ENCODE measurements around the gene FMN1. TPM values are rescaled to one million over a fixed set of nuclear protein-coding genes. Genes with fewer than 3 reads are reported as not detected.

FMN1 gene
- total and polyA plus RNA-seq, 2 of the 8 experiments (the other 6 are each of a cell fraction or from before 2014, with no cell fraction given): 0.27 to 3.7 TPM

DNA sequence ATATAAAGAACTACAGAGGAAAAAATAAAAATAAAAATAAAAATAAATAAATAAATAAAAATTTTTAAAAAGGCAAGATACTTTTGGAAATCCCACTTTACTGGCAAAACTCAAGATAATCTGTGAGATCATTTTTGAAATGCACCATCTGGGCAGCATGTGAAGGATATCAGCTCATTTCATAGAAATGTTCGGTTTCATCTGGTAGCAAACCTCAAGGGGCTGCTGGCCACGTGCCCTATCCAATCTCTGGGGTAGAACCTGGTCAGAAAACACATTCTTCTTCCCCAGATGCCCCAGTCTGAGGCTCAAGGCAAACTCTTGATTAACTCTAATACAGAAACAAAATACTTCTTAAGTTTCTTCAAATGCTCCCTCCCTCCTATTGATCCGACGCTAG is 166.0 kb downstream of the FMN1 start:
- 88% methylated on average over 4 of the region's 4 CpGs; no CpG with 5 or more reads in 1 of the 2 experiments for WGBS, 2 experiments (ENCODE audit: extremely low coverage in 1 of 2, insufficient coverage in 1 of 2, insufficient read length in 1 of 2, insufficient replicate concordance in 2 of 2, low coverage in 1 of 2, low lambda C conversion rate in 2 of 2, missing lambda C conversion rate in 1 of 2)
- no peak overlapping the region for H2BK5ac ChIP-seq (ENCODE audit: low read depth, low read length)

More for the DNA sequence above, 166.0 kb downstream of the FMN1 start:
- no peak overlapping the region for H2BK12ac ChIP-seq (ENCODE audit: low read depth, low read length)
- no peak overlapping the region for H3K23ac ChIP-seq (ENCODE audit: insufficient read length)
- TF ChIP-seq CHD2 (IDR thresholded peaks at IDR 0.05; ENCODE audit: low read length): no peak
- no peak overlapping the region for H3K4me2 ChIP-seq (ENCODE audit: insufficient read depth in 1 of 2, low read depth in 2 of 2, low read length in 2 of 2)
- ChIA-PET CTCF (ENCODE audit: partially characterized antibody) (interaction anchor here (1.0 to 1.5 kb wide), 5 partner anchors 9 to 370 kb away, joined by 3 to 6 read pairs (median 4); no protein-coding TSS in a partner anchor), POLR2A (ENCODE audit: partially characterized antibody) (no interaction called here)
- H2BK15ac ChIP-seq (ENCODE audit: low read length): no peak overlapping the region
- H4K20me1 ChIP-seq (replicated peaks in 1 of 2; ENCODE audit: control insufficient read depth in 1 of 2, insufficient read depth in 2 of 2, low read length in 2 of 2): no peaks in the 10 kb centered on the region
- H2BK120ac ChIP-seq (replicated peaks; ENCODE audit: low read depth, low read length): no peak overlapping the region
- H3K27ac ChIP-seq (ENCODE audit: low read depth, low read length): no peak overlapping the region
- H3K56ac ChIP-seq (replicated peaks; ENCODE audit: insufficient read length, low read depth, low read length): no peak overlapping the region
- no peak overlapping the region for H3K9ac ChIP-seq (replicated peaks in 1 of 4; ENCODE audit: extremely low read depth in 1 of 4, low read depth in 3 of 4, low read length in 3 of 4)
- DNase-seq (ENCODE audit: low read depth in 1 of 2, low spot score in 2 of 2) (no peak), FAIRE-seq (no peak)
- no peaks in the 10 kb centered on the region for H3K79me1 ChIP-seq (ENCODE audit: low read depth, low read length)
- no peak overlapping the region for H2AK5ac ChIP-seq (ENCODE audit: low read depth, low read length)
- H4K8ac ChIP-seq (ENCODE audit: extremely low read depth, insufficient read depth, low read length): no peak overlapping the region
- no peak overlapping the region for H2BK20ac ChIP-seq (ENCODE audit: low read length)
- H3K23me2 ChIP-seq (ENCODE audit: low read depth, low read length): no peaks in the 10 kb centered on the region
- H3K18ac ChIP-seq (ENCODE audit: extremely low read depth, low read length): no peak overlapping the region
- no peaks in the 10 kb centered on the region for H3K4me1 ChIP-seq (replicated peaks in 1 of 4; ENCODE audit: control insufficient read depth in 3 of 4, insufficient read depth in 4 of 4, low read length in 3 of 4)
- H3K36me3 ChIP-seq (ENCODE audit: control insufficient read depth in 2 of 4, insufficient read depth in 4 of 4, low read length in 3 of 4): no peaks in the 10 kb centered on the region
- no peak overlapping the region for H3K4ac ChIP-seq (replicated peaks; ENCODE audit: insufficient read length, low read depth, low read length)
- H3K4me3 ChIP-seq (ENCODE audit: extremely low read depth in 1 of 4, insufficient read depth in 2 of 4, low read depth in 3 of 4, low read length in 4 of 4): no peak overlapping the region
- H3K79me2 ChIP-seq (ENCODE audit: control insufficient read depth in 1 of 2, insufficient read depth in 2 of 2, low read length in 2 of 2): no peaks in the 10 kb centered on the region
- H3K27me3 ChIP-seq (replicated peaks in 1 of 4; ENCODE audit: control insufficient read depth in 3 of 4, extremely low read depth in 1 of 4, insufficient read depth in 3 of 4, low read length in 3 of 4): no peaks in the 10 kb centered on the region
- no peak overlapping the region for H3K14ac ChIP-seq (ENCODE audit: insufficient read length)
- H4K91ac ChIP-seq (replicated peaks; ENCODE audit: insufficient read length, low read length): no peak overlapping the region
- no peak overlapping the region for H2AFZ ChIP-seq (ENCODE audit: low read length)
- H3K9me3 ChIP-seq (ENCODE audit: insufficient read depth in 2 of 2, low read depth in 1 of 2, low read length in 1 of 2): no peaks in the 10 kb centered on the region
- H4K5ac ChIP-seq (ENCODE audit: insufficient read length, low read depth, low read length): no peak overlapping the region
